Measurements from ENCODE around the gene SIVA1. TPM values are rescaled to one million over a fixed set of nuclear protein-coding genes. Genes with fewer than 3 reads are reported as not detected.
A peak's percentile ranks its signal among the peaks of the same experiment; 100 is the strongest.

SIVA1 gene
- total RNA-seq, 4 donors from 2014 or later: 189 to 397 (median 203) TPM

- Histone ChIP-seq H3K4me3 (no peak overlapping the region), H3K4me1 (peaks cover 30 to 46% (median 37%) of the 10 kb centered on the region in 4 donors), H3K27ac (no peak overlapping the region), H3K9me3 (no peaks in the 10 kb centered on the region), H3K27me3 (no peaks in the 10 kb centered on the region), H3K36me3 (peaks cover 0 to 8% (median 0%) of the 10 kb centered on the region in 4 donors)
- DNase-seq: no peak
- WGBS, 2 donors (ENCODE audit: low coverage in 1 of 2): 89% methylated on average over 16 of the region's 16 CpGs; no CpG with 5 or more reads in 1 of the 2 donors
- intact Hi-C loops (cut with DNase I; ENCODE audit: low total_unique reads) (no loop called here), in situ Hi-C loops (cut with MboI; ENCODE audit: low pct_ligation_motif_present in 1 of 4, low pct_unique_long_range_greater_than_20kb in 1 of 4, low sequenced_read_pairs in 3 of 4) (no loop called here)
- no peak for TF ChIP-seq POLR2AphosphoS5 (IDR thresholded peaks at IDR 0.05)
- no peak for TF ChIP-seq CTCF (IDR thresholded peaks at IDR 0.05)
- no peak for TF ChIP-seq POLR2A (IDR thresholded peaks at IDR 0.05)
- TF ChIP-seq EP300 (IDR thresholded peaks at IDR 0.05; ENCODE audit: low read depth): no peak
Observed at GRCh38 chr14:104792945-104793702, 40.2 kb downstream of the SIVA1 start.

GRCh38 chr14:104793703-104793959 is 40.7 kb downstream of the SIVA1 start:
- TF ChIP-seq POLR2A (IDR thresholded peaks at IDR 0.05) (no peak), CTCF (IDR thresholded peaks at IDR 0.05) (no peak), EP300 (IDR thresholded peaks at IDR 0.05; ENCODE audit: low read depth) (no peak), POLR2AphosphoS5 (IDR thresholded peaks at IDR 0.05) (no peak)
- no peak for DNase-seq
- Histone ChIP-seq H3K27ac (peak overlapping the region in 3 of 4 donors; percentile 87 to 90 (median 89)), H3K27me3 (no peaks in the 10 kb centered on the region), H3K36me3 (peaks cover 0 to 8% (median 0%) of the 10 kb centered on the region in 4 donors), H3K4me3 (peak overlapping the region in 1 of 4 donors; percentile 72), H3K4me1 (peaks cover 30 to 48% (median 37%) of the 10 kb centered on the region in 4 donors), H3K9me3 (no peaks in the 10 kb centered on the region)
- WGBS, 2 donors (ENCODE audit: low coverage in 1 of 2): 79% methylated on average over 2 of the region's 2 CpGs; no CpG with 5 or more reads in 1 of the 2 donors
- in situ Hi-C loops (cut with MboI; ENCODE audit: low pct_ligation_motif_present in 1 of 4, low pct_unique_long_range_greater_than_20kb in 1 of 4, low sequenced_read_pairs in 3 of 4) (no loop called here), intact Hi-C loops (cut with DNase I; ENCODE audit: low total_unique reads) (no loop called here)

- H3K36me3 ChIP-seq: peaks cover 0 to 8% (median 0%) of the 10 kb centered on the region in 4 donors
- H3K27ac ChIP-seq: peak overlapping the region; percentile 87 to 90 (median 88)
- peaks cover 30 to 48% (median 37%) of the 10 kb centered on the region in 4 donors for H3K4me1 ChIP-seq
- H3K4me3 ChIP-seq: peak overlapping the region; percentile 72 to 94 (median 86)
- peak; percentile 68 for DNase-seq
- no peaks in the 10 kb centered on the region for H3K27me3 ChIP-seq
- intact Hi-C loops (cut with DNase I; ENCODE audit: low total_unique reads): no loop called here
- TF ChIP-seq POLR2A (IDR thresholded peaks at IDR 0.05) (no peak), POLR2AphosphoS5 (IDR thresholded peaks at IDR 0.05) (no peak), CTCF (IDR thresholded peaks at IDR 0.05) (no peak), EP300 (IDR thresholded peaks at IDR 0.05; ENCODE audit: low read depth) (no peak)
- 9% methylated on average over 6 of the region's 15 CpGs; no CpG with 5 or more reads in 1 of the 2 donors for WGBS, 2 donors (ENCODE audit: low coverage in 1 of 2)
- no peaks in the 10 kb centered on the region for H3K9me3 ChIP-seq
- in situ Hi-C loops (cut with MboI; ENCODE audit: low pct_ligation_motif_present in 1 of 4, low pct_unique_long_range_greater_than_20kb in 1 of 4, low sequenced_read_pairs in 3 of 4): no loop called here
Observed at GRCh38 chr14:104794099-104794498, 41.2 kb downstream of the SIVA1 start.

GRCh38 chr14:104794631-104794992 is 41.7 kb downstream of the SIVA1 start:
- Histone ChIP-seq H3K27ac (peak overlapping the region; percentile 87 to 90 (median 88)), H3K36me3 (peaks cover 0 to 8% (median 0%) of the 10 kb centered on the region in 4 donors), H3K27me3 (no peaks in the 10 kb centered on the region), H3K4me3 (peak overlapping the region; percentile 72 to 94 (median 86)), H3K9me3 (no peaks in the 10 kb centered on the region), H3K4me1 (peaks cover 30 to 53% (median 39%) of the 10 kb centered on the region in 4 donors)
- WGBS, 2 donors (ENCODE audit: low coverage in 1 of 2): 3% methylated on average over 16 of the region's 16 CpGs; no CpG with 5 or more reads in 1 of the 2 donors
- TF ChIP-seq EP300 (IDR thresholded peaks at IDR 0.05; ENCODE audit: low read depth): no peak
- TF ChIP-seq POLR2A (IDR thresholded peaks at IDR 0.05): no peak
- no peak for TF ChIP-seq POLR2AphosphoS5 (IDR thresholded peaks at IDR 0.05)
- no peak for TF ChIP-seq CTCF (IDR thresholded peaks at IDR 0.05)
- in situ Hi-C loops (cut with MboI; ENCODE audit: low pct_ligation_motif_present in 1 of 4, low pct_unique_long_range_greater_than_20kb in 1 of 4, low sequenced_read_pairs in 3 of 4) (no loop called here), intact Hi-C loops (cut with DNase I; ENCODE audit: low total_unique reads) (no loop called here)
- peak; percentile 38 for DNase-seq

Measured in transverse colon (tissue), 4 donors.